NCI-H226 (cell line): ENCODE measurements around the gene KCNV2.
"Not testable (repeated sequence)": the region's sequence is repeated elsewhere in the genome, so short reads cannot be mapped to it uniquely, and the experiment has no call there.

Experiments
- DNase-seq: peaks from one replicate; pipeline ENCODE4 v3.0.0-alpha.2; 2015

Gene KCNV2

DNA sequence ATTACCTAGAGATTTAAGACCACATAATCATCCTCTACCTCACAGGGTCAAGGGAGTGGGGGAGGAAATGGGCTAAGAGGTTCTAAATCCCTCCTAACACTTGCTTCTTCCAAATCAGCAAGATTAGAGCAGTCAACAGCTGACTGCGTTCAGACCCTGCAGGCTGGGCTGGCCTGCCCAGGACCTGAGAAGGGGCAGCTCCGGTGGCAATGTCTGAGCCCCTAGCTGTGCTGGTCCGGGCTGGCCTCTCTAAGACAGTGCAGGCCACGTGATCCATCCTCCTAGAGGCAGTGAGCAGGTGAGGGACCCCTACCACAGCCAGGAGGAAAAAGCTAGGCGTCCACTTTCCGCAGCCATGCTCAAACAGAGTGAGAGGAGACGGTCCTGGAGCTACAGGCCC, at the start of gene KCNV2:
Gene KCNV2 (plus strand): TSS at position 126 of the 400 bp plus-strand sequence. CDS start 230 bp downstream, at position 356.
- no peak for DNase-seq

DNA sequence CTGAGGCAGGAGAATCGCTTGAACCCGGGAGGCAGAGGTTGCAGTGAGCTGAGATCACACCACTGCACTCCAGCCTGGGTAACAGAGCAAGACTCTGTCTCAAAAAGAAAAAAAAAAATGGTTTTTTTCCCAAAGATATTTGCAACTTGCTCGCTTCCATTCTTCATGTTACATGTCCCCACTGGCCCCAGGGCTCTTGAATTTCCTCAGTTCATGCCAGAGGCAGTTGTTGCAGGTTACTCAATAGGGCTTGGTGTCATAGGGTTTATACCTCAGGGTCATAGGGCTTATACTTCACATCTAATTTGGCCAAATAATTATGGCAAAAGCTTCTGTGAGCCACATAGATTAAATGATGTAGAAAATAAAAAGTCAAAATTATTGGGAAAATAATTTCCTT, 44.1 kb upstream of the KCNV2 start:
- no peak for DNase-seq

DNA sequence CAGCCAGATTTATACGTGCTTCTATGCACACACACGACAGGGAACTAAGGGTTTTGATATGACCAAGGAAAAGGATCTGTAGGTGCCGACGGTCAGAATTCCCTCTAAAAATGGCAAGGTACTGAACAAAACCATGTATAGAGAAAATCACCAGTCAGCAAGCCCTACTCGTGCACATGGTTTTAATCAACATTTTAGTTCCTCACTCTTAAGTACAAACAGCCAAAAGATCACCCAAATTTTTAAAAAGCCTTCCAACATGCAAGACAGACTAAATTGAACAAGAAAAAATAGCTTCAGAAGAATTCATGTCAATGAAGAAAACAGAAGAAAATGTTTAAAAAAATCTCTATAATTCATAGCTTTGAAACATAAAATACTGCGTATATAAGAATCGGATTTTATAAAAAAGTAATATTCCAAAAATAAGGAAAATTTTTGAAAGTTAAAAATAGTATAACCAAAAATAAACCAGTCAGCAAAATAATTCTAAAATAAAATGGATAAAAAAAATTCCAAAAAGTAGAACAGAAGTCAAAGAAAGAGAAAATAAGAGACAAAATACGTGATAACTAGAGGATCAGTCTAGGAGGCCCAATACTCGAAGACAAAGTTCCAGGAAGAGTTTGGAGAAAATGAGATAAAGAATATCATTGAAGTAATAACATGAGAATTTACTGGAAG, 43.0 kb upstream of the KCNV2 start:
- no peak for DNase-seq

DNA sequence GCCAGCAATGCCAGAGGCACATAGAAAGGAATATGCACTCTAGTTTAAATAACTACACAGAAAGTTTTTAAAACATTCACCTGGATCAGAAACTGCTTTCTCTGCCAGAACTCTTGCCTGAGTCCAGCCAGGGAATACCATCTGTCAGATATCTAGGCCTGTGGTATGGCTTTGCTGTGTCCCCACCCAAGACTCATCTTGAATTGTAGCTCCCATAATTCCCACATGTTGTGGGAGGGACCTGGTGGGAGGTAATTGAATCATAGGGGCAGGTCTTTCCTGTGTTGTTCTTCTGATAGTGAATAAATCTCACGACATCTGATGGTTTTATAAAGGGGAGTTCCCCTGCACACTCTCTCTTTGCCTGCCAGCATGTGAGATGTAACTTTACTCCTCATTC, 41.5 kb upstream of the KCNV2 start:
- peak; percentile 27 for DNase-seq

DNA sequence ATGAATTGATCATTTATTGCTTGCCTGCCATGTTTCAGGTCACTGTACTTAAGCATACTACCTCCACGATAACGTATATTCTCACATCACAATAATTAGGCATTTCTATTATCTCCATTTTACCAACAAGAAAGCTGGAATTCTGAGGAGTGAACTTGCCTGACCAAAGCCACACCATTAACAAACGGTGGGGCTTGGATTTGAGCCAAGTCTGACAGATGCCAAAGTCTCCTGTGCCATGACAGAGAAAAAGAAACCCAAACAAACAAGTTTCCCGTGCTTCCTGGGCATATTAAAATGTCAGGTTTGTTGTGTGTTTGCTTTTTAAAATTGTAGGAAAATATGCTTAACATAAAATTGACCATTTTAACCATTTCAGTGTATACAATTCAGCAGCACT, 40.8 kb upstream of the KCNV2 start:
- DNase-seq: no peak

DNA sequence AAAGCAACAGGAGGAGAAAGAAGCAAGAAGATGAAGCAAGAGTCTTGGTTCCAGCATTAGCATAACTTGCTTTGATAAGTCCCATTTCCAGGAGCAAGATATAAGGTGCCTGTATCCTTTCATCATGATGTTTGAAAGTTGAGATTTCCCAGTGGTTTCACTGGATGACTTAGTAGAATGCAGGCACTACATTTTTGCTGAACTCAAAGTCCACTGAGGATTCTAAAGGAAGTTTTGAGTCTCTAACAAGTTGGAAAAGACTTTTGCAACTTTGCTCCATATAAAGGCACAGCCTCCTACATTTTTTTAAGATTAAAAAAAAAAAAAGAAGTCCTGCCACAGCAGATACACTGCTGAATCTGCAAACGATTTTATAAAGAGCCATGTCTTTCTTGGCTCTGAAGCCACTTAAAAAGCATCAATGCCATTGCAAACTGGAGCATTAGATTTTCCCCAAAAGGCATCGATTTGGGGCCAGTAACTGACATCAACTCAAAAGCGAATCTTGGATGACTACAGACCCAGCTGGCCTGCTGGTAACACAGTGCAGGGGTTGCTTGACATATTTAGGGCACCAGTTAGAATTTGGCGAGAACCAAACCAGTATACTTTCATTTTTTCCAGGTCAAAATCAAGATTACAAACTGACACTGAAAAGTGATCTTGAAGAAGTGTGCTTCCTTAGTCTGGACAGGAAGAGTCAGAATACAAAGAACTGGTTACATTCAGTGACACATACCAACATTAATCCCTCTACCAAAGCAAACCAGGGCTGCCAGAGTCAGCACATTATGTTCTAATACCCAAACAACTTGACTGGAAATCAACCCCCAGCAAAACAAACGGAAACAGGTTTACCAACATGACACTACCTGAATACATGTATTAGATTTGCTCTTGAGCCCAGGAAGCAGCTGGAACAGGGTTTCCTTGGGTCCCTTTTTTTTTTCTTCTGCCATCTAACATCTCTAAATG, 39.1 kb upstream of the KCNV2 start:
- no peak for DNase-seq

DNA sequence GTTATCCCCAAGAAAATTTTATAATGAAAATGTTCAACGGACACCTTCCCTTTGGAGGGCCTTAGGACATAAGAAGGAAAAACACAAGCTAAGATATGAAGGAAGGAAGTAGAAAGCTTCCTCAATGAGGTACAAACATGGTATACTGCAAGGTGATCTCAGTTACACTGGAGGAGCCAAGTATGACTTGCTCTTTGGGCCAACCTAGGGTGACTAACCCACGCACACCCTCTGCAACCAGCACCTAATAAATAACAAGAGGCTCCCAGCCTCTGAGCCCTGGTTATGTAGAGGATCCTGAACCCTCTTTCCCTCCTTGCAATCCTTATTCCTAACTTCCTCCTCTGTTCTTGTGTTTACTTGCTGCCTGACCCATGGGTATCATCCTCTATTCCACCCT, 38.3 kb upstream of the KCNV2 start:
- DNase-seq: no peak

DNA sequence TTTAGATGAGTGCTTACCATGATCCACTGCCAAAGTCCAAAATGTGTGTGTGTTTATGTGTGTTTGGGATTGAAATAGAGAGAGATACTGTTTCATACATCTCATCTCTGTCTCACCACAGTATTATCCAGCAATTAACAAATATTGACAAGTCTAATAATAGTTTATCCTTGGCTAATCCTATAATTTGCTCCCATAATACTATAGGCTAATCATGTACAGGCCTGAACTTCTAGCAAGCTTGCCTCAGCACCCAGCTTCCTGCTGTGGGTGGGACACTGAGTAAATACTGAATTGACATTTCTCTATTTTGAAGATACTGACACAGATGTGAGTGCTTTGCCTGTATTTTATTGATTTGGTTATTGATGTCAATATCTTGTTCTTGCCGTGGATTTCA, 35.3 kb upstream of the KCNV2 start:
- no peak for DNase-seq

DNA sequence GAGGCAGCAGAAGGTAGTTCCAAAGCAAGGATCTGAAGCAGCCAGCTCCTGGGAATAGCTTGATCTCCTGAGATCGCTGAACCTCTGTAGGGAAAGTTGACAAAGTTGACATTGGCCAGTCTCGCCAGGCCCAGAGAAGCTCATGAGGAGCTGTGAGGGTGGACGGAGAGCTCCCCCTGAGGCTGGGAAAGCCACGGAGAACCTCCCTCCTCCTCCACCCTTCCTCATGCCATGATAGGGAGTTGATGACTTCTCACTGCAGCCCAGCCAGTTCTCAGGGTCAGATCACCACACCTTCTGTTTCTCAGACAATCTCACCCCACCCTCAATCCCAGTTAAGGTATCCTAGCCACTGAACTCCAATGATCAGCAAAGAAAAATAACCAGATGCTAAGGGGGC, 30.4 kb upstream of the KCNV2 start:
- DNase-seq: no peak

DNA sequence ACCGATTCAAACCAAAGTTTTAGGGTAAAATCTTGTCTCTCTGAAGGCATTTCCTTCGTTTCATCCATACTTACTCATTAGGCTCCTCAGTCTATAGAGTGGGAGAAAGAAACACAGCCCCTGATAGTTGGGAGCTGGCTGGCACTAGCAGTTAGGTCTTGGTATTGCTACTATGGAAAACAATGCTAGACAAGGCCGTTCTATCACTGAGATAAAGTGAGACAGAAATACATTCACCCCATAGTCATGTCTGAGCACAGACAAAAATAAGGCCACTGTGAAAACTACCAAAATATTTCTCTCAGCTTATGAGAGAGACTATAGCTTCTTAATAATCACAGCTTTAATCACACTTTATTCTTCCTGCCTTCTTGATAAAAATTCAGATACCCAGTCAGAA, 28.7 kb upstream of the KCNV2 start:
- no peak for DNase-seq

DNA sequence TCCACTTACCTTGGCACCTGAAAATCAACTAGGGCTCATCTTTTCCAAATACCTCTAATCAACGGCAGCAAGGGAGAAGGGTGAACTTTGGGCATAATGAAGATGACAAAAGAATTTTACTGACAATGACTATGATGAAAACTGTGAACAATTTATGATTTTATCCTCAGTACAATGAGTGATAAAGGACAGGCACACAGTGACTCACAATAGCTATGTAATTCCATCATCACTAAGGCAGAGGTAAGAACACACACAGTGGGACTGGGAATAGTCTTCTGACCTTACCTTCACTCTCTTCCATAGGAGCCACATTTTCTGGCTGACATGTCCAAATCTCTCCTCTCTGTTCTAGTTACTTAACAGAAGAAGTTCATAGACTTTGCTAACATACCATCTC, 26.1 kb upstream of the KCNV2 start:
- DNase-seq: no peak

DNA sequence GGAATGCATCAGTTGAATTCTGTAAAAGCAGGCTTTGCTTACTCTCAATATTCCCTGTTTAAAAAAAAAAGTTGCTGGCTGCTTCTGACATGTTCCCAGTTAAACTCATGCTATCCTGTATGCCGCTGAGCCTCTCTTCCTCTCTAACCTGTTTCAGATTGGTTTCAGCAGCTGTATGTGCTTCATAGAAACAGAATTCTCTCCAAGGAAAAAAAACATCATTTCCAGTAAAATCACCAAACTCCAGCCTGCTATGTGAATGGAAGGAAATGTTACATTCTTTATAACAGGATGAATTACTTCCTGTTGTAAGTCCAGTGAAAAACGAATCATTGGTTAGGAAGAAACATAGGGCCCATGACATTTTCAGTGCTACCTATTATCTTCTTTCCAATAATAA, 25.7 kb upstream of the KCNV2 start:
- DNase-seq: no peak

DNA sequence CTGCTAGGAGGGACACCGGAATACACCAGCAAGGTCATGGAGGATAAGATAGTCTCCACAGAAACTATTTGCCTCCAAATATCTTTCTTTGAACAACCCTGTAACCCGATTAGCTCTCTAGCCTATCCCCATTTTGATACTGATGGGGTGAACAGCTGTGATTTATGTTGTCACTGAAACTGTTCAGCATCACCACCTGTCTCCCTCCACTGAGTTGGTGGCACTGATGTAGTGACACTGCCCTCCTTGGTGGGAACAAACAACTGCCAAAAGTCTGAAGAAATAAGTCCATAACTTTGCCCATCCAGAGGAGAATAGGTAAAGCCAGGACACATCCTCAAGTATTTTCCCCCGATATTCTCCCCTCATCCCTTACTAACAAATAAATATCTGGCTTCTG, 24.3 kb upstream of the KCNV2 start:
- no peak for DNase-seq

DNA sequence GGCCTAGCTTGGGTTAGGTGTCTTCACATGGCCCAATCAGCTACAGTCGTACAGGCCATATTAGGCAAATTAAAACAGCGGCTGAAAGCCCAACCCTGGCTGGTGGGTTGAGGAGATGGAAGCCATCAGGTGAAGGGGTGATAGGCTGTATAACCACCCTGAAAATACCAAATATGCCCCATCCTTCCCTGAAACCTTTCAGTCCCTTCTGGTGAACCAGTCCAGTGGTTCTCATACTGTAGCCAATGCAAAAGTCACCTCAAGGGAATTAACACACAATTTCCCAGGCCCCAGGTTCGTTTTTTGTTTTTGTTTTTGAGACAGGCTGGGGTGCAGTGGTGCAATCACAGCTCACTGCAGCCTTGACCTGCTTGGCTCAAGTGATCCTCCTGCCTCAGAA, 19.8 kb upstream of the KCNV2 start:
- no peak for DNase-seq

DNA sequence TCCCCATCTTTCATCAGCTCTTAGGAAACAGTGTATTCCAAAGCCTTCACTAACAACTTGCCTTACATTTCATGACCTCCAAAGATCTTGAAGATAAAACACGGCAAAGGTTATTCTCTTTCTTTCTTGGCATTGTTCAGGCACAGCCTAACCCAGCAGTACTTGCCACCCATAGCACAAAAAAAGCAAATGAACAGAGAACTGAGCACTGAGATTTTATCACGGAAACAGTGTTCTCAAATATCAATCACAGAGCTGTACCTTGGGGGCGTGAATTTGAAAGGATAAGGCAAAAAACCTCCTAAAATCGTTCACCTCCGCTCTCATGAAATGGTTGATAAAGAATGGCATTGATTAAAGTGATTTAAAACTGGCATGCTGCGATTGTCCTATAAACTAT, 16.9 kb upstream of the KCNV2 start:
- DNase-seq: no peak

DNA sequence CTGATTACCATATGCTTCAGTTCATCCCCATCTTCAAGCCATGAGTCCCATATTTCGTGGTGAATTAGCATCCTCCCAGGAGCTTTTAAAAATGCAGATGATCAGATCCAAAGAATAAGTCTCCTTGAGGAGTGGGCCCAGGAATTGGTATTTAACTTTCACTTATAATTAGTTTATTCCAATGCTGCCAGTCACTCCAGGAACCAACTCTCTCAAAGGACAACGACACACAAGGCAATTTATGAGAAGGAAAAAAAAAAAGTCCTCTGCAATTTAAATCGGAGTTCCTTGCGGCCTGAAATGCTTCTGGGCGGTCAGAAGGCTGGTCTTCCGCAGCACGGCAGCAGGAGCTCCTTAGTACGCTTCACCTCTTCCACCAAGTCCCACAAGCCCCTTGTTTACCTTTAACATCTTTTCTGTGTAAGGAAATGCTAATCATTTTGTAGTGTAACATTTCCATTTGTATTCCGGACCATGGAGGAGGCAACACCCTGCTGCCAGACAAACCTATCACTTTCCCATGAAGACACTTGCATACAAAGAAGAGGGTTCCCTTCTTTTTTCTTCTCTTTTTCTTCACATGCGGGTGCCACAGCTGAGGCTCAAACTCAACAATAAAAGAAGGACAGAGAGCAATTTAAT, 16.3 kb upstream of the KCNV2 start:
- DNase-seq: no peak

DNA sequence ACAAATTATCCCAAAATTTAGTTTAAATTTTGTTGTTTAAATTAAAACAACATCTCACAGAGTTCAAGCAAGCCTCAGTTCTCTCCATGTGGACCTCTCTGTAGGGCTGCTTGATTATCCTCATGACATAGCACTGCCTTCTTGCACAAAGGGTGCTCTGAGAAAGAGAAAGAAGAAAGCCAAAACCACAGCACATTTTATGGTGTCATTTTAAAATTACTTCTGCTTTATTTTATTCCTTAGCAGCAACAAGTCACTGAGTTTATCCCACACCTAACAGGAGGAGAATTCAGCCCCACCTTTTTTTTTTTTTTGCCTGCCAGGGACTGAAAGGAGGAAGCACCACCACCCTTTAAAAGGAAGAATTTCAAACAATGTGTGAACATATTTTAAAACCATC, 12.8 kb upstream of the KCNV2 start:
- no peak for DNase-seq

DNA sequence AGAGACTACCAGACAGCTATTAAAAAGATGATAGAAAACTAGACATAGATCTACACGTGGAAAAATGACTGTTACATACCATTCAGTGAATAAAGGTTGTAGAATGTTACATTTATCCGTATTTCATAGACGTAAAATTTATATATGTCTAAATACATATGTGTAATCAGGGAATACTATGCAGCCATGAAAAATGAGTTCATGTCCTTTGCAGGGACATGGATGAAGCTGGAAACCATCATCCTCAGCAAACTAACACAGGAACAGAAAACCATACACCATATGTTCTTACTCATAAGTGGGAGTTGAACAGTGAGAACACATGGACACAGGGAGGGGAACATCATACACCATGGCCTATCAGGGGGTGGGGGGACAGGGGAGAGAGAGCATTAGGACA, 10.1 kb upstream of the KCNV2 start:
- DNase-seq: not testable (repeated sequence)

DNA sequence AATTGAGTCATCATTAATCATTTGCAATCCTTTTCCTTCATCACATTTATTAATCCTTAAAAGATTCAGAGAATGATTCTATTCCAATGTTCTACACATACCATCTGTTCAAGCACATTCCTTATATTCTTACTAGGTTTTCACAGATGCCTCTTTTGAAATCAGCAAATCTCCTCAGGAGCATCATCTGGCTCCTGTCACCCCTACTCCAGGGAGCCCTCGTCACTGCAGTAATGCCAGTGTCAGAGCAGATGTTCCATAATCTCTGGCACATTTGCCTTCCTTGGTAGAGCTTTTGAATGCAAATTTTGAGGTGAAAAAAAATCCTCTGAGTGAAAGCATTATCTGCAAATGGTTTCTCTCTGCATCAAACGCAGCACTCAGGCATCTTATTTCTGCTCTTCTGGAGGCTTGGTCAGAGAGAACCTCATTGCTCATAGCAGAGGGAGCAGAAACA, 7.6 kb upstream of the KCNV2 start:
- no peak for DNase-seq

DNA sequence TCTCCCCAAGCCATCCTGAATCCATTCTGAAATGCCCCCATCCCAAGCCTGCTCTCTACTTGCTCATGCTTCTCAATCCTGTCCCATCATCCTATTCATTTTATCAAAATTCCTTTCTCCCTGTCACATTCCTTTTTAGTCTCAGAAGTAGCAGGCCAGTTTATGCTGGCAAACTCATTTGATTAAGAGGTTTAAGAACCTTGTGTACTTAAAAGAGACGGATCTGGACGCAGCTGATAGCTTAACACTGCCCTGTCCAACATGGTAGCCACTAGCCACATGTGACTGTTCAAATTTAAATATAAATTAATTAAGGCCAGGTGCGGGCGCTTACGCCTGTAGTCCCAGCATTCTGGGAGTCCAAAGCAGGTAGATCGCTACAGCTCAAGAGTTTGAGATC, 5.6 kb upstream of the KCNV2 start:
- no peak for DNase-seq

DNA sequence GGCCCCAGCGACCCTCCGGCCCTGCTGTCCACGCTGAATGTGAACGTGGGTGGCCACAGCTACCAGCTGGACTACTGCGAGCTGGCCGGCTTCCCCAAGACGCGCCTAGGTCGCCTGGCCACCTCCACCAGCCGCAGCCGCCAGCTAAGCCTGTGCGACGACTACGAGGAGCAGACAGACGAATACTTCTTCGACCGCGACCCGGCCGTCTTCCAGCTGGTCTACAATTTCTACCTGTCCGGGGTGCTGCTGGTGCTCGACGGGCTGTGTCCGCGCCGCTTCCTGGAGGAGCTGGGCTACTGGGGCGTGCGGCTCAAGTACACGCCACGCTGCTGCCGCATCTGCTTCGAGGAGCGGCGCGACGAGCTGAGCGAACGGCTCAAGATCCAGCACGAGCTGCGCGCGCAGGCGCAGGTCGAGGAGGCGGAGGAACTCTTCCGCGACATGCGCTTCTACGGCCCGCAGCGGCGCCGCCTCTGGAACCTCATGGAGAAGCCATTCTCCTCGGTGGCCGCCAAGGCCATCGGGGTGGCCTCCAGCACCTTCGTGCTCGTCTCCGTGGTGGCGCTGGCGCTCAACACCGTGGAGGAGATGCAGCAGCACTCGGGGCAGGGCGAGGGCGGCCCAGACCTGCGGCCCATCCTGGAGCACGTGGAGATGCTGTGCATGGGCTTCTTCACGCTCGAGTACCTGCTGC, 839 bp downstream of the KCNV2 start:
- no peak for DNase-seq

DNA sequence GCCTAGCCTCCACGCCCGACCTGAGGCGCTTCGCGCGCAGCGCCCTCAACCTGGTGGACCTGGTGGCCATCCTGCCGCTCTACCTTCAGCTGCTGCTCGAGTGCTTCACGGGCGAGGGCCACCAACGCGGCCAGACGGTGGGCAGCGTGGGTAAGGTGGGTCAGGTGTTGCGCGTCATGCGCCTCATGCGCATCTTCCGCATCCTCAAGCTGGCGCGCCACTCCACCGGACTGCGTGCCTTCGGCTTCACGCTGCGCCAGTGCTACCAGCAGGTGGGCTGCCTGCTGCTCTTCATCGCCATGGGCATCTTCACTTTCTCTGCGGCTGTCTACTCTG, 1.4 kb downstream of the KCNV2 start:
- no peak for DNase-seq

DNA sequence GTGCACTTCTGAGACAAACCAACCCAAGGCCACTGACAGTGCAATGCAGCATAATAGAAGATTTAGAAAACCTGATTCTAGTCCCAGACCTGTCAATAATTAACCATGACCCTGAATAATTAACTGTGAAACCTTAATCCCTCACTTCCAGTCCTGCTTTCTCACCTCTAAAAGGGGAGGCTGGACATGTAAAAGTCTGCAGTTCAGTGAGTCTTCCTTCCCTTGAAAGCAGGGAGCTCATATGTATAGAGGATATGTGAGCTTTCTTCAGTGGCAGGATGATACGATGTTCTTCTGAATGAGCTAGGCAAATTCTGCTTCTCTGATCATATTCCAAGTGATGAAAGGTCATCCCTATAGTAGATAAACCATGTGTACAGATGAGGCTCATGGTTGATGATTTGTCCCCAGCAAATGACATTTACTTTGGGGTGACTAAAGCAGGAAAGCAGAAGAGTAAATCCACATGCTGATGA, 2.9 kb downstream of the KCNV2 start:
- DNase-seq: no peak
